HL-60 (cell line): ENCODE data around the gene GMEB2.

Experiments
- DNase-seq, 2 experiments: peaks; one replicate each; pipeline ENCODE4 v3.0.0-alpha.2; 2010 to 2020; ENCODE audit warnings: low read depth in 1 of 2, low spot score in 1 of 2
- H3K27ac ChIP-seq: fragments of 250-450 bp; sonication (Bioruptor Pico); replicated peaks from 2 replicates; pipeline ENCODE4 v1.5.1; 2020; ENCODE audit warnings: mild to moderate bottlenecking, moderate library complexity
- H3K27me3 ChIP-seq: fragments of 250-450 bp; sonication (Bioruptor Pico); 2 replicates; pipeline ENCODE4 v1.5.1; 2021; ENCODE audit warnings: mild to moderate bottlenecking, moderate library complexity; ENCODE audit not compliant: insufficient read depth, poor library complexity, severe bottlenecking
- H3K4me3 ChIP-seq: replicated peaks from 2 replicates; pipeline ENCODE4 v1.5.1; 2011; ENCODE audit warnings: mild to moderate bottlenecking, control low read depth, low read length; ENCODE audit not compliant: insufficient read depth
- GABPA ChIP-seq: IDR thresholded peaks from 2 replicates; pipeline ENCODE4 v1.6.1; 2012; ENCODE audit warnings: low read depth
- POLR2AphosphoS5 ChIP-seq: IDR thresholded peaks from 2 replicates; pipeline ENCODE4 v1.6.1; 2012; ENCODE audit warnings: low read depth
- SPI1 ChIP-seq: IDR thresholded peaks from 2 replicates; pipeline ENCODE4 v1.6.1; 2012; ENCODE audit warnings: low read depth, mild to moderate bottlenecking, borderline replicate concordance
- TF ChIP-seq, protein P1 (sequence below): IDR thresholded peaks from 2 replicates; pipeline ENCODE4 v1.6.1; 2012; ENCODE audit warnings: low read depth; ENCODE audit not compliant: insufficient replicate concordance
- TF ChIP-seq, protein P2 (sequence below): IDR thresholded peaks from one replicate; pipeline ENCODE4 v1.5.1; 2011; ENCODE audit warnings: low read length, control low read depth, inconsistent platforms; ENCODE audit not compliant: insufficient read depth

Gene GMEB2

DNA sequence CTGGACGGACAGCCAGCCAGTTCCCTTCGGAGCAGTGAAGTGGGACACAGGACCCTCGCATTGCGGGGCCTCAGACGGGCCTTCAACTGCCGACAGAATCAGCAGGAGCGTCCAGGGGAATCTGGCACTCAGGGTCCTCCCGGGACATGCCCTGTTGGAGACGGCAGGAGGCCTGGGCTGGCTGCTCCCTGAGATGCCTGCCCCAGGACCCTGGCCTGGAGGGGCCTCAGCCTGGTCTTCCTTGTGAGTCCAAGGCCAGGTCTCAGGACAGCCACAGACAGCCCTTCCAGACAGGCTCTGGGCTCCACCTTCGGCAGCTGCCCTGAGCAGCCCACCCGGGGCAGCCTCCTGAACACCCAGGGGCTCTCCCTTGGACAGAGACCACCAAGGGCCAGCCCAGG lies 38.3 kb downstream of the GMEB2 start:
- peaks cover 1% of the 10 kb centered on the region for H3K27me3 ChIP-seq
- DNase-seq: no peak
- H3K27ac ChIP-seq: no peak overlapping the region
- no peak overlapping the region for H3K4me3 ChIP-seq
- TF ChIP-seq SPI1 (no peak), POLR2AphosphoS5 (no peak), GABPA (no peak)
- TF ChIP-seq, protein P1, sequence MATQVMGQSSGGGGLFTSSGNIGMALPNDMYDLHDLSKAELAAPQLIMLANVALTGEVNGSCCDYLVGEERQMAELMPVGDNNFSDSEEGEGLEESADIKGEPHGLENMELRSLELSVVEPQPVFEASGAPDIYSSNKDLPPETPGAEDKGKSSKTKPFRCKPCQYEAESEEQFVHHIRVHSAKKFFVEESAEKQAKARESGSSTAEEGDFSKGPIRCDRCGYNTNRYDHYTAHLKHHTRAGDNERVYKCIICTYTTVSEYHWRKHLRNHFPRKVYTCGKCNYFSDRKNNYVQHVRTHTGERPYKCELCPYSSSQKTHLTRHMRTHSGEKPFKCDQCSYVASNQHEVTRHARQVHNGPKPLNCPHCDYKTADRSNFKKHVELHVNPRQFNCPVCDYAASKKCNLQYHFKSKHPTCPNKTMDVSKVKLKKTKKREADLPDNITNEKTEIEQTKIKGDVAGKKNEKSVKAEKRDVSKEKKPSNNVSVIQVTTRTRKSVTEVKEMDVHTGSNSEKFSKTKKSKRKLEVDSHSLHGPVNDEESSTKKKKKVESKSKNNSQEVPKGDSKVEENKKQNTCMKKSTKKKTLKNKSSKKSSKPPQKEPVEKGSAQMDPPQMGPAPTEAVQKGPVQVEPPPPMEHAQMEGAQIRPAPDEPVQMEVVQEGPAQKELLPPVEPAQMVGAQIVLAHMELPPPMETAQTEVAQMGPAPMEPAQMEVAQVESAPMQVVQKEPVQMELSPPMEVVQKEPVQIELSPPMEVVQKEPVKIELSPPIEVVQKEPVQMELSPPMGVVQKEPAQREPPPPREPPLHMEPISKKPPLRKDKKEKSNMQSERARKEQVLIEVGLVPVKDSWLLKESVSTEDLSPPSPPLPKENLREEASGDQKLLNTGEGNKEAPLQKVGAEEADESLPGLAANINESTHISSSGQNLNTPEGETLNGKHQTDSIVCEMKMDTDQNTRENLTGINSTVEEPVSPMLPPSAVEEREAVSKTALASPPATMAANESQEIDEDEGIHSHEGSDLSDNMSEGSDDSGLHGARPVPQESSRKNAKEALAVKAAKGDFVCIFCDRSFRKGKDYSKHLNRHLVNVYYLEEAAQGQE: no peak
- TF ChIP-seq, protein P2, sequence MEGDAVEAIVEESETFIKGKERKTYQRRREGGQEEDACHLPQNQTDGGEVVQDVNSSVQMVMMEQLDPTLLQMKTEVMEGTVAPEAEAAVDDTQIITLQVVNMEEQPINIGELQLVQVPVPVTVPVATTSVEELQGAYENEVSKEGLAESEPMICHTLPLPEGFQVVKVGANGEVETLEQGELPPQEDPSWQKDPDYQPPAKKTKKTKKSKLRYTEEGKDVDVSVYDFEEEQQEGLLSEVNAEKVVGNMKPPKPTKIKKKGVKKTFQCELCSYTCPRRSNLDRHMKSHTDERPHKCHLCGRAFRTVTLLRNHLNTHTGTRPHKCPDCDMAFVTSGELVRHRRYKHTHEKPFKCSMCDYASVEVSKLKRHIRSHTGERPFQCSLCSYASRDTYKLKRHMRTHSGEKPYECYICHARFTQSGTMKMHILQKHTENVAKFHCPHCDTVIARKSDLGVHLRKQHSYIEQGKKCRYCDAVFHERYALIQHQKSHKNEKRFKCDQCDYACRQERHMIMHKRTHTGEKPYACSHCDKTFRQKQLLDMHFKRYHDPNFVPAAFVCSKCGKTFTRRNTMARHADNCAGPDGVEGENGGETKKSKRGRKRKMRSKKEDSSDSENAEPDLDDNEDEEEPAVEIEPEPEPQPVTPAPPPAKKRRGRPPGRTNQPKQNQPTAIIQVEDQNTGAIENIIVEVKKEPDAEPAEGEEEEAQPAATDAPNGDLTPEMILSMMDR: no peak

DNA sequence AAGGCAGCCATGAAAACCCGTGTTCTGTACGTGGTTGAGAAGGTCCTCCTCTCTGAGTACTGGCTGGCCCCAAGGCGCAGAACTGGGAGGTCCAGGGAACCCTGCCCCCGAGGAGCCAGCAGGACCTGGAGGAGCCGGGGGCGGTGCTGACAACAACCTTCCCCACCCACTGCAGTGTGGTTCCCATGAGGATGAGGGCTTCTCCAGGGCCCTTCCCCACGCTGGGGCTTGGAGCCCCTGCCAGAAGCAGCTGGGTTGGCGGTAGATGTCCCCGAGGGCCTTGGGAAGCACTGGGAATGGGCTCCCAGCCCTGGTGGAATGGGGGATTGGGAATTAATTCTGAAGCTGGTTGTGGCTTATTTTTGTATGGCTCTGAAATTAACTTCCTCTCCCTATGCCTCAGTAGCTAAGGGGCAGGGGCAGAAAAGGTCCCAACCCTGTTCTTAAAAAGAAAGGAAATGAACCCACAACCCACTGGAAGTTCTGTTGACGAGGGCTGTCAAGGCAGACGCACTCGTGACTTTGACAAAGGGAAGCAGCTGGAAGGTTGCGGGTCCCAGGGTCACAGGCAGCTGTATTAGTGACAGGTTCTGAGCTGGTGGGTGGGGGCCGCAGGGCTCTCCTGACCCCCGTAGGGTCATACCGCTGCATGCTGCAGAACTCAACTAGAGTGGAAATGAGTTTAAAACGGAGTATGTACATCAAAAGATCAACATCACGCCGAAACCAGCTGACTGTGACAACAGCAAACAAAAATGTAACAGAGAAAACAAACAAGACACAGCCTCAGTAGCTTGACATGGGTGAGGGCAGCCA lies 38.9 kb downstream of the GMEB2 start:
- H3K27ac ChIP-seq: no peak overlapping the region
- no peak for DNase-seq
- H3K4me3 ChIP-seq: no peak overlapping the region
- TF ChIP-seq, protein P2: no peak
- TF ChIP-seq SPI1 (no peak), GABPA (no peak), POLR2AphosphoS5 (no peak)
- TF ChIP-seq, protein P1: no peak
- peaks cover 2% of the 10 kb centered on the region for H3K27me3 ChIP-seq

DNA sequence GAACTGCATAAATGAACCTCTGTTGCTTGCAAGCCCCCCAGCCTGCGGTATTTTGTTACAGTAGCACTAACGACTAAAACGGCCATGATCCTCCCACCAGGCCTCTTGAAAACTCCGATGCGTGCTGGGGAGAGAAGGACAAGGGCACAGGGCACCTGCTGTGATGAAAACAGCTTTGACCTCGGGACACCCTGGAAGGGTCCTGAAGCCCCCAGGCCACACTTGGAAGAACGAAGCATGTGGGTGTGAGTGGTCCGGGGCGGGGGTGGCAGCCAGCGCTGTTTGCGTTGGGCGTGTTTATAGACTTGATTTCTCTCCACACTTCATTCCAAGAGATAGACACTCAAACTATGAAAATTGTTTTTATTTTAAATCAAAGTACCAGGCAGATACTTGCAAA lies 39.6 kb downstream of the GMEB2 start:
- H3K27ac ChIP-seq: no peak overlapping the region
- H3K4me3 ChIP-seq: no peak overlapping the region
- DNase-seq: no peak
- peaks cover 2% of the 10 kb centered on the region for H3K27me3 ChIP-seq
- TF ChIP-seq, protein P1: no peak
- no peak for TF ChIP-seq SPI1
- TF ChIP-seq, protein P2: no peak
- TF ChIP-seq GABPA: no peak
- no peak for TF ChIP-seq POLR2AphosphoS5
